SK-N-SH treated with all-trans-retinoic acid at 6 μM for 48 hours (cell line): ENCODE results near the gene FMN1.

Experiments
- ATAC-seq: fragments of 200-7000 bp; cut with Tn5 transposase; 3 replicates; pipeline ENCODE4 v1.9.1; 2020; ENCODE audit warnings: mild to moderate bottlenecking, moderate library complexity
- ARNTL ChIP-seq: fragments of 450-650 bp; formaldehyde crosslinking; IDR thresholded peaks from 2 replicates; pipeline ENCODE4 v1.5.0; 2020; ENCODE audit warnings: low read depth, mild to moderate bottlenecking, moderate library complexity, borderline replicate concordance
- BACH2 ChIP-seq: fragments of 250-450 bp; sonication (Bioruptor Pico); IDR thresholded peaks from 2 replicates; pipeline ENCODE4 v1.9.0; 2021; ENCODE audit warnings: mild to moderate bottlenecking, borderline replicate concordance
- ESRRG ChIP-seq: fragments of 250-450 bp; sonication (Bioruptor Pico); IDR thresholded peaks from 2 replicates; pipeline ENCODE4 v1.6.1; 2021; ENCODE audit warnings: mild to moderate bottlenecking
- GLIS3 ChIP-seq: fragments of 250-450 bp; sonication (Bioruptor Pico); IDR thresholded peaks from 2 replicates; pipeline ENCODE4 v1.5.0; 2020; ENCODE audit warnings: mild to moderate bottlenecking, moderate library complexity
- ISL1 ChIP-seq: fragments of 250-450 bp; sonication (Bioruptor Pico); IDR thresholded peaks from 2 replicates; pipeline ENCODE4 v2.1.2; 2022; ENCODE audit warnings: mild to moderate bottlenecking, moderate library complexity
- OSR1 ChIP-seq: fragments of 250-450 bp; sonication (Bioruptor Pico); IDR thresholded peaks from 2 replicates; pipeline ENCODE4 v1.8.0; 2022; ENCODE audit warnings: moderate library complexity, mild to moderate bottlenecking, inconsistent platforms
- PPARA ChIP-seq: fragments of 250-450 bp; sonication (Bioruptor Pico); IDR thresholded peaks from 2 replicates; pipeline ENCODE4 v1.5.0; 2020; ENCODE audit warnings: mild to moderate bottlenecking, borderline replicate concordance
- RARB ChIP-seq: fragments of 250-450 bp; sonication (Bioruptor Pico); IDR thresholded peaks from 2 replicates; pipeline ENCODE4 v1.8.0; 2021; ENCODE audit warnings: mild to moderate bottlenecking, moderate library complexity
- SNAI2 ChIP-seq: fragments of 250-450 bp; sonication (Bioruptor Pico); IDR thresholded peaks from 2 replicates; pipeline ENCODE4 v1.5.0; 2020; ENCODE audit warnings: mild to moderate bottlenecking, moderate library complexity
- TCF4 ChIP-seq: fragments of 250-450 bp; sonication (Bioruptor Pico); IDR thresholded peaks from 2 replicates; pipeline ENCODE4 v1.8.0; 2021; ENCODE audit warnings: mild to moderate bottlenecking, moderate library complexity, borderline replicate concordance
- TOX ChIP-seq: fragments of 250-450 bp; sonication (Bioruptor Pico); IDR thresholded peaks from 2 replicates; pipeline ENCODE4 v1.8.0; 2021; ENCODE audit warnings: mild to moderate bottlenecking, moderate library complexity, borderline replicate concordance
- ZC3H10 ChIP-seq: fragments of 250-450 bp; sonication (Bioruptor Pico); IDR thresholded peaks from 2 replicates; pipeline ENCODE4 v1.5.1; 2021; ENCODE audit warnings: mild to moderate bottlenecking, moderate library complexity
- ZFP3 ChIP-seq: fragments of 250-450 bp; sonication (Bioruptor Pico); IDR thresholded peaks from 2 replicates; pipeline ENCODE4 v1.5.0; 2020; ENCODE audit warnings: mild to moderate bottlenecking, moderate library complexity
- ZFP30 ChIP-seq: fragments of 450-650 bp; formaldehyde crosslinking; IDR thresholded peaks from 2 replicates; pipeline ENCODE4 v1.5.0; 2022; ENCODE audit warnings: mild to moderate bottlenecking, moderate library complexity
- ZNF565 ChIP-seq: fragments of 450-650 bp; formaldehyde crosslinking; conservative IDR thresholded peaks from 2 replicates; pipeline ENCODE4 v1.5.0; 2020; ENCODE audit warnings: low read depth, mild to moderate bottlenecking, moderate library complexity
- ZNF70 ChIP-seq: fragments of 450-650 bp; formaldehyde crosslinking; IDR thresholded peaks from 2 replicates; pipeline ENCODE4 v1.5.0; 2020; ENCODE audit warnings: mild to moderate bottlenecking, moderate library complexity
- ZNF8 ChIP-seq: fragments of 450-650 bp; formaldehyde crosslinking; IDR thresholded peaks from 2 replicates; pipeline ENCODE4 v1.5.0; 2020; ENCODE audit warnings: mild to moderate bottlenecking, moderate library complexity
- TF ChIP-seq, protein P1 (sequence below): fragments of 250-450 bp; sonication (Bioruptor Pico); IDR thresholded peaks from 2 replicates; pipeline ENCODE4 v1.5.1; 2020; ENCODE audit warnings: low read depth, mild to moderate bottlenecking, moderate library complexity
- TF ChIP-seq, protein P2 (sequence below): fragments of 250-450 bp; sonication (Bioruptor Pico); IDR thresholded peaks from 2 replicates; pipeline ENCODE4 v1.5.1; 2021; ENCODE audit warnings: mild to moderate bottlenecking, moderate library complexity
- TF ChIP-seq, protein P3 (sequence below): fragments of 250-450 bp; sonication (Bioruptor Pico); IDR thresholded peaks from 2 replicates; pipeline ENCODE4 v1.8.0; 2021; ENCODE audit warnings: low read depth, mild to moderate bottlenecking, moderate library complexity, borderline replicate concordance
- TF ChIP-seq, protein P4 (sequence below): fragments of 250-450 bp; sonication (Bioruptor Pico); IDR thresholded peaks from 2 replicates; pipeline ENCODE4 v1.8.0; 2020; ENCODE audit warnings: mild to moderate bottlenecking, moderate library complexity, borderline replicate concordance
- TF ChIP-seq, protein P5 (sequence below): fragments of 250-450 bp; sonication (Bioruptor Pico); IDR thresholded peaks from 2 replicates; pipeline ENCODE4 v1.5.0; 2020; ENCODE audit warnings: mild to moderate bottlenecking, moderate library complexity

FMN1 gene

DNA sequence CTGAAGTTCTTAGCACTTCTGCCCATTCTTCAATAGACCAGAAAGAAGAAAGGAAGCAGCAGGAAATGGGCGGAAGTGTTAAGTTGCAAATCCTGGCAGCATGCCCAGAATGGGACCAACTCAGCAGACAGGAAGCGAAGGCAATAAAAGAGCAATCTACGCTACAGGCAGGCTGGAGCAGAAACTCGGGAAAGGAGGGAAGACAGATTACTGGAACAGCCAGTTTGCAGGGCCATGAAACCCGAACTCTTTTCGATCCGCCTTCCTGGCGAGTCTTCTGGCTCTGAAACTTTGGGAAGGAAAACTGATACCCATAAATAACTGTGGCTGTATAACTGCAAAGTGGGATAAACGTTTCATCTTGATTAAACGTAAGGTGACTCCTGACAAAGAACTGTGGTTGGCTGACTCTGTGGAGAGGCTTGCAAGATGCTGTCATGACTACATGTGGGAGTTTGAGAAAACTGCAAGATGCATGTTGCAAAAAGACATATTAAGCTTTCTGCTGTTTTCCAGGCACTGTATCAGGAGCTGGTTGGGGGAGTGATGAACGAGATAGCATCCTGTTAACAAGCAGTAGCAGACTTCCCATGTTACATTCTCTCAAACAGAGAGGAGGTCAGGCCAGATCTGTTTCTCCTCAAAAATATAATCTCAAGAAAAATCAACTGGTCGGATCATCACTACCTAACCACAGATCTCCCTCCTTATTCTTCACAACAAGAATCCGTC is 67.8 kb downstream of the FMN1 start:
- ATAC-seq = peak; percentile 83
- peak; percentile 34; the same call in 1 of the 2 replicates for TF ChIP-seq ZC3H10 (CRISPR knock-in tag)
- 0 out of 2 replicates have a peak, but pooled peaks have one; percentile 8 for TF ChIP-seq ISL1 (CRISPR knock-in tag)
- TF ChIP-seq ZNF565 (CRISPR knock-in tag) = no peak
- no peak for TF ChIP-seq OSR1 (CRISPR knock-in tag)
- TF ChIP-seq ARNTL (CRISPR knock-in tag) = no peak
- TF ChIP-seq, protein P1, sequence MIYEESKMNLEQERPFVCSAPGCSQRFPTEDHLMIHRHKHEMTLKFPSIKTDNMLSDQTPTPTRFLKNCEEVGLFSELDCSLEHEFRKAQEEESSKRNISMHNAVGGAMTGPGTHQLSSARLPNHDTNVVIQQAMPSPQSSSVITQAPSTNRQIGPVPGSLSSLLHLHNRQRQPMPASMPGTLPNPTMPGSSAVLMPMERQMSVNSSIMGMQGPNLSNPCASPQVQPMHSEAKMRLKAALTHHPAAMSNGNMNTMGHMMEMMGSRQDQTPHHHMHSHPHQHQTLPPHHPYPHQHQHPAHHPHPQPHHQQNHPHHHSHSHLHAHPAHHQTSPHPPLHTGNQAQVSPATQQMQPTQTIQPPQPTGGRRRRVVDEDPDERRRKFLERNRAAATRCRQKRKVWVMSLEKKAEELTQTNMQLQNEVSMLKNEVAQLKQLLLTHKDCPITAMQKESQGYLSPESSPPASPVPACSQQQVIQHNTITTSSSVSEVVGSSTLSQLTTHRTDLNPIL (CRISPR knock-in tag) = no peak
- TF ChIP-seq GLIS3 (CRISPR knock-in tag) = no peak
- TF ChIP-seq, protein P2, sequence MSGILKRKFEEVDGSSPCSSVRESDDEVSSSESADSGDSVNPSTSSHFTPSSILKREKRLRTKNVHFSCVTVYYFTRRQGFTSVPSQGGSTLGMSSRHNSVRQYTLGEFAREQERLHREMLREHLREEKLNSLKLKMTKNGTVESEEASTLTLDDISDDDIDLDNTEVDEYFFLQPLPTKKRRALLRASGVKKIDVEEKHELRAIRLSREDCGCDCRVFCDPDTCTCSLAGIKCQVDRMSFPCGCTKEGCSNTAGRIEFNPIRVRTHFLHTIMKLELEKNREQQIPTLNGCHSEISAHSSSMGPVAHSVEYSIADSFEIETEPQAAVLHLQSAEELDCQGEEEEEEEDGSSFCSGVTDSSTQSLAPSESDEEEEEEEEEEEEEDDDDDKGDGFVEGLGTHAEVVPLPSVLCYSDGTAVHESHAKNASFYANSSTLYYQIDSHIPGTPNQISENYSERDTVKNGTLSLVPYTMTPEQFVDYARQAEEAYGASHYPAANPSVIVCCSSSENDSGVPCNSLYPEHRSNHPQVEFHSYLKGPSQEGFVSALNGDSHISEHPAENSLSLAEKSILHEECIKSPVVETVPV = no peak
- TF ChIP-seq SNAI2 = no peak
- no peak for TF ChIP-seq ZNF70
- no peak for TF ChIP-seq RARB (CRISPR knock-in tag)
- TF ChIP-seq, protein P3, sequence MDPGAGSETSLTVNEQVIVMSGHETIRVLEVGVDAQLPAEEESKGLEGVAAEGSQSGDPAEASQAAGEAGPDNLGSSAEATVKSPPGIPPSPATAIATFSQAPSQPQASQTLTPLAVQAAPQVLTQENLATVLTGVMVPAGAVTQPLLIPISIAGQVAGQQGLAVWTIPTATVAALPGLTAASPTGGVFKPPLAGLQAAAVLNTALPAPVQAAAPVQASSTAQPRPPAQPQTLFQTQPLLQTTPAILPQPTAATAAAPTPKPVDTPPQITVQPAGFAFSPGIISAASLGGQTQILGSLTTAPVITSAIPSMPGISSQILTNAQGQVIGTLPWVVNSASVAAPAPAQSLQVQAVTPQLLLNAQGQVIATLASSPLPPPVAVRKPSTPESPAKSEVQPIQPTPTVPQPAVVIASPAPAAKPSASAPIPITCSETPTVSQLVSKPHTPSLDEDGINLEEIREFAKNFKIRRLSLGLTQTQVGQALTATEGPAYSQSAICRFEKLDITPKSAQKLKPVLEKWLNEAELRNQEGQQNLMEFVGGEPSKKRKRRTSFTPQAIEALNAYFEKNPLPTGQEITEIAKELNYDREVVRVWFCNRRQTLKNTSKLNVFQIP = no peak
- TF ChIP-seq, protein P4, sequence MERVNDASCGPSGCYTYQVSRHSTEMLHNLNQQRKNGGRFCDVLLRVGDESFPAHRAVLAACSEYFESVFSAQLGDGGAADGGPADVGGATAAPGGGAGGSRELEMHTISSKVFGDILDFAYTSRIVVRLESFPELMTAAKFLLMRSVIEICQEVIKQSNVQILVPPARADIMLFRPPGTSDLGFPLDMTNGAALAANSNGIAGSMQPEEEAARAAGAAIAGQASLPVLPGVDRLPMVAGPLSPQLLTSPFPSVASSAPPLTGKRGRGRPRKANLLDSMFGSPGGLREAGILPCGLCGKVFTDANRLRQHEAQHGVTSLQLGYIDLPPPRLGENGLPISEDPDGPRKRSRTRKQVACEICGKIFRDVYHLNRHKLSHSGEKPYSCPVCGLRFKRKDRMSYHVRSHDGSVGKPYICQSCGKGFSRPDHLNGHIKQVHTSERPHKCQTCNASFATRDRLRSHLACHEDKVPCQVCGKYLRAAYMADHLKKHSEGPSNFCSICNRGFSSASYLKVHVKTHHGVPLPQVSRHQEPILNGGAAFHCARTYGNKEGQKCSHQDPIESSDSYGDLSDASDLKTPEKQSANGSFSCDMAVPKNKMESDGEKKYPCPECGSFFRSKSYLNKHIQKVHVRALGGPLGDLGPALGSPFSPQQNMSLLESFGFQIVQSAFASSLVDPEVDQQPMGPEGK = no peak
- TF ChIP-seq TOX = 0 out of 2 replicates have a peak, but pooled peaks have one; percentile 11
- TF ChIP-seq, protein P5, sequence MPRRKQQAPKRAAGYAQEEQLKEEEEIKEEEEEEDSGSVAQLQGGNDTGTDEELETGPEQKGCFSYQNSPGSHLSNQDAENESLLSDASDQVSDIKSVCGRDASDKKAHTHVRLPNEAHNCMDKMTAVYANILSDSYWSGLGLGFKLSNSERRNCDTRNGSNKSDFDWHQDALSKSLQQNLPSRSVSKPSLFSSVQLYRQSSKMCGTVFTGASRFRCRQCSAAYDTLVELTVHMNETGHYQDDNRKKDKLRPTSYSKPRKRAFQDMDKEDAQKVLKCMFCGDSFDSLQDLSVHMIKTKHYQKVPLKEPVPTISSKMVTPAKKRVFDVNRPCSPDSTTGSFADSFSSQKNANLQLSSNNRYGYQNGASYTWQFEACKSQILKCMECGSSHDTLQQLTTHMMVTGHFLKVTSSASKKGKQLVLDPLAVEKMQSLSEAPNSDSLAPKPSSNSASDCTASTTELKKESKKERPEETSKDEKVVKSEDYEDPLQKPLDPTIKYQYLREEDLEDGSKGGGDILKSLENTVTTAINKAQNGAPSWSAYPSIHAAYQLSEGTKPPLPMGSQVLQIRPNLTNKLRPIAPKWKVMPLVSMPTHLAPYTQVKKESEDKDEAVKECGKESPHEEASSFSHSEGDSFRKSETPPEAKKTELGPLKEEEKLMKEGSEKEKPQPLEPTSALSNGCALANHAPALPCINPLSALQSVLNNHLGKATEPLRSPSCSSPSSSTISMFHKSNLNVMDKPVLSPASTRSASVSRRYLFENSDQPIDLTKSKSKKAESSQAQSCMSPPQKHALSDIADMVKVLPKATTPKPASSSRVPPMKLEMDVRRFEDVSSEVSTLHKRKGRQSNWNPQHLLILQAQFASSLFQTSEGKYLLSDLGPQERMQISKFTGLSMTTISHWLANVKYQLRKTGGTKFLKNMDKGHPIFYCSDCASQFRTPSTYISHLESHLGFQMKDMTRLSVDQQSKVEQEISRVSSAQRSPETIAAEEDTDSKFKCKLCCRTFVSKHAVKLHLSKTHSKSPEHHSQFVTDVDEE (CRISPR knock-in tag) = no peak
- TF ChIP-seq TCF4 = no peak
- TF ChIP-seq ESRRG = no peak
- TF ChIP-seq ZNF8 = no peak

DNA sequence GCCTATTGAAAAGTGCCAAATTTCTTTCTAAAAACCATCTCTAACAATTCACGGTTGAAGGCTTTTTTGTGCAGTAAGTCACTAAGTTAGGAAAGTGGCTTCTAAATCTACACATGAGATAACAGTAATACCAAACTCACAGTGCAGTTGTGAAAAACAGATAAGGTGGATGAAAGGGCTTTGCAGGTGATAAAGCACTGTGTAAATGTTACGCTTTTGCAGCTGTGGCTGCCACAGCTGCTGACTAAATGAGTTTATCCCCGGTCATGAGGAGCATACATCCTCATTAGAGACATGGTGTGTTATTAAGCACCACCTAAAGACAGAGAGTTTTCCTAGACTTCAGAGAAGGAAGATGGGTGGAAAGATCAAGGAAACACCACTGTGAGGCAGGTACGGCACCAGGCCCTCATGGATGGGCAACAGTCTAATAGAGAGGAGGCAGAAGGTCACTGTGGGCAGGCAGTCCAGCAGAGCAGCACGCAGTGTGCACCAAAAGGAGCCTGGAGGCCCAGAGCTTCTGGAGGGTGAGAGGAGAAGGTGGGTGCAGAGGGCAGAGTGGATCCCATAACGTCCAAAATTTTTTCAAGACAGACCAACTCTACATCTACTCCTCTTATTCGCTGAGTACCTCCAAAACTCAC is 68.5 kb downstream of the FMN1 start:
- TF ChIP-seq ESRRG (no peak), PPARA (CRISPR knock-in tag) (no peak), ZFP3 (CRISPR knock-in tag) (no peak), ISL1 (CRISPR knock-in tag) (no peak), BACH2 (CRISPR knock-in tag) (no peak), ZNF8 (no peak), ZFP30 (CRISPR knock-in tag) (no peak), ZC3H10 (CRISPR knock-in tag) (no peak), RARB (CRISPR knock-in tag) (no peak)
- TF ChIP-seq, protein P5 (CRISPR knock-in tag) = no peak
- TF ChIP-seq, protein P4 = no peak
- peak; percentile 18 for ATAC-seq
